HUDEP-2 (cell line): ENCODE data around the gene BARX1.

Source experiments
- DNase-seq, 76 experiments: peaks; one replicate each; lab custom pipeline; 2025; ENCODE audit not compliant: unreplicated experiment in 76 of 76; lab: John Stamatoyannopoulos, UW

Gene BARX1

DNA sequence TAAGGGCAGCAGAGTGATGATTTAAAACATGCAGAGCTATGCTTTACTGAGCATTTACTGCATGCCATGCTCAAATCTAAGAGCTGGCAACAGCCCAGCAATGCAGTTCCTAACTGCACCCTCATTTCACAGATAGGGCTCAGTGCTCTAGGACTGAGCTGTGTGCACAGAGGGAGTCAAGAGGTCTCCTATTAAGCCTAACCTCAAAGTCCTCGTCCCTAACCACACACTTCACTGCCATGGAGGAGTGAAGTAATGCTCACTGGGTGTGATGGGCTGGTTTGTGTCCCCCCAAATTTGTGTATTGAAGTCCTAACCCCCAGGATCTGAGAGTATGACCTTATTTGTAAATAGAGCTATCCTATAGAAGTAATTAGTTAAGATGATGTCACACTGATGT, 25.9 kb downstream of the BARX1 start:
- no peak for DNase-seq

DNA sequence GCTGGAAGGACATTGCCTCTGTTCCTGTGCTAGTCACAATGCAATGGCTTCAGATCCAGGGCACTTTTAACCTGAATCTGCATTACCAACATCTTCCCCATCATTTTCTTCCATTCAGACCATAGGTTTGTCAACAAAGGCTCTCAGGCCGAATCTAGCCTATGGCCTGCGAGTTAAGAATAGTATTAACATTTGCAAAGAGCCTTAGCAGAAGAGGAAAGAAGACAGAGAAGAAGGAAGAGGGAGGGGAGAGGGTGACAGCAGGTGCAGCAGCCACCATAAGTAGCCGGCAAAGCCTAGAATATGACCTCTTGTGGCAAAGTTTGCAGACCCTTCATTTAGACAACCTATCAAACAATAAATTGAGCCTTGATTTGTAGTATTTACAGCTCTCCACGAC, 32.6 kb downstream of the BARX1 start:
- no peak for DNase-seq

DNA sequence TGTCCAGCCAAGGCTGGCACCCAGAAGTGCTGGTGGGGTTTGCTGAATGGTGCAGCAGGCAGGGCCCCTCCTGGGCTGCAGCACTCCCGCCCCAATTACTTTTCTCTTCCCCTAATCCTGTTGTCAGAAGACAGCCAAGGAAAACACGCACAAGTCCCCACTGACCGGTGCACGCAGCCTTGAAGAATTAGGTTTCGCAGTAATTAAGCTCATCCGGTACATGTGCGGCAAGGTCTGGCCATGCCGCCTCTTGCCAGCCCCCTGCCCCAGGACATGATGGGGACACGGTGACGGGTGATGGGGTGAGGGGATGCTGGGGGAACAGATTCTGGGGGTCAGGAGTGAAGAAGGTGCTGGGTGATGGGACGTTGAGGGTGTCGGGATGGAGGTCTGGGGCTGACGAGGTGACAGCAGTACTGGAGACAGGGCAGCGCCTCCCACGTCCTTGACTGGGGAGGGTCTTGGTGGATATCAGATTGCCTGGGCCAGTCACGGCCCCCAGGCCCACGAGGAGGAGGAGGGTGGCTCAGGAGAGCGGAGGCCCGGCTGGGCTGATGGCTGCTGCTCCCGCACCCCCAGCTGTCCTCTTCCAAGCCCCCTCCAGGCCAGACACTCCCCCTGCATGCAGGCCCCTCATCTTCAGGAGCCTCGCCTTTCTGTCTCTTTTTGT, 34.9 kb downstream of the BARX1 start:
- DNase-seq, result no peak

- DNase-seq, result no peak
These were observed 37.1 kb downstream of the BARX1 start for GRCh38 chr9:93918061-93918460.

DNA sequence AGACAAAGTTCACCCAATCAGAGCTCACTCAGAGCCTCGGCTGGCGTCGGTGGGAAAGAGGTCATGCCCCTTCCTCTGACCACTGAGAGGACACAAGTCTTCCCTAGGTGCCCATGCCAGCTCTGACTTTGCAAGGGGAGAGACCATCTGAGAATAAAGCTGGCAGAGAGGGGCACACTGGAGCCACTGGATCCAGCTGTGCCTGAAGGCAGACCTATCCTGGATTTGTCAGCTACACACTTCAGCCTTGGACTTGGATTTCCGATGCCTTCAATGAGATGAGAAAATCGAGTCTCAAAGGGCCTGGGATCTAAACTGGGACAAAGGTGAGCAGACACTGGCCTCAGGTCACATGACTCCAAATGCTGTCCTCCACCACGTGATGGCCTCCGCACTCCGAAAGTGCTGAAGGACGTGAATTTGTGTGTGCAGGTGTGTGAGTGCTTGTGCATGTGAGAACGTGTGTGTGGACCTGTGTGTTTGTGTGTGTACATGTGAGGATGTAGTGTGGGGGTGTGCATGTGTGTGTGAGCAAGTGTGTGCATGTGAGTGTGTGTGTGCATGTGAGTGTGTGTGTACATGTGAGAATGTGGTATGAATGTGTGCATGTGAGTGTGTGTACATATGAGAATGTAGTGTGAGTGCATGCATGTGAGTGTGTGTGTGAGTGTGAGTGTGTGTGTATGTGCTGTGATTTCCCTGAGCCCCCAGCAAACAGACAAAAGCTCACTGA, 37.9 kb downstream of the BARX1 start:
- no peak for DNase-seq

GRCh38 chr9:93916358-93916757, 38.8 kb downstream of the BARX1 start:
- DNase-seq, result no peak

DNA sequence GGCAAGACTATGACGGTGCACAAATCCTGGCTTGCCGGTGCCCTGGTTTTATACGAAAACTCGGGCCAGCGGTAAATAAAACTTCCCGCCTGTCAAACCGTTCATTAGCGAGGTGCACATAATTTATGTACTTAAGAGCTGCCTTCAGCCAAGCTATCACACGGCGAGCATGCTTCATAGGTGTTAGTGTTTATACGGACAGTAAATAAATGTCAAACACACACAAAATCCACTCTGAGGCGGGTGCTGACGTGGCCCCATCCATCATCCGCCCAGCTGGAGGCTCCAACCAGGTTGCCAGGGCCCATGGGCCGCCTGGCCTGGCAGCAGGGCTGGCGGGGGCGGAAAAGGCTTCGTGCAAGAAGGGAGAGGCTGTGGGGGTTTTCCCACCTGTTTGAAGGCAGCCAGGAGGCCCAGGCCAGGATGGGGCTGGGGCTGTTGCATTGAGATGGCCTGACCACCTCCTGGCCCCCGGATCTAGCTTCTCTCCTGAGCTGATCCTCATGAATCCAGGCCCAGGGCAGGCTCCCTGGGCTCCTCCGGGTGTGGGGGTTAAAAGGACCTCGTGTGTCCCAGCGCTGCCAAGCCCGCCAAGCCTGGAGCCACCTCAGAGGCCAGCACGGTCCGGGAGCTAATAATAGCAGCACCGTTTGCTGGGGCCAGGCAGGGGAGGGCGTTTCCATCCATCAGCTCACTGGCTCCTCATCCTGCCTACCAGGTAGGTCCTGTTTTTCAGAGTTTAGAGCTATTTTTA, 43.2 kb downstream of the BARX1 start:
- DNase-seq, result no peak

- no peak for DNase-seq
These were observed 43.9 kb downstream of the BARX1 start for GRCh38 chr9:93911136-93911745.

GRCh38 chr9:93910598-93910997, 44.6 kb downstream of the BARX1 start:
- no peak for DNase-seq

DNA sequence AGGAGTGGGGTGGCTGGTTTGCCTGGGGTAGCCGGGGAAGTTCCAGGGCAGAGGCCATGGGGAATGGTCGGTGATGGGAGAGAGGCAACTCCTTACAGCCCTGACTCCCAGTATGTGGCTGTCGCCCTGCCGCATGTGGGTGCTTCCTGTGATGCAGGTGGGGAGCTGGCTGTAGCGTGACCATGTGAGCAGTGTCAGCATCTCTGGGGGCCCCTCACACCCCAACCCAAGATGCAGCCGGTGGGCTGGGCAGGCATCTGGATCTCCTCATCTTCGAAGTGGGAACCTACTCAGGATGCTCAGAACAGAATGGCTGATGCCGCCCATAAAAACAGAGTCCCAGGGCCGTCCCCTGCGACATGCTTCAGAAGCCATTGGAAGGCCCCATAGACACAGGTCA, 45.0 kb downstream of the BARX1 start:
- no peak for DNase-seq

GRCh38 chr9:93909242-93909616, 45.9 kb downstream of the BARX1 start:
- DNase-seq, result no peak

- DNase-seq, result no peak
These were observed 46.4 kb downstream of the BARX1 start for GRCh38 chr9:93908591-93909241.

DNA sequence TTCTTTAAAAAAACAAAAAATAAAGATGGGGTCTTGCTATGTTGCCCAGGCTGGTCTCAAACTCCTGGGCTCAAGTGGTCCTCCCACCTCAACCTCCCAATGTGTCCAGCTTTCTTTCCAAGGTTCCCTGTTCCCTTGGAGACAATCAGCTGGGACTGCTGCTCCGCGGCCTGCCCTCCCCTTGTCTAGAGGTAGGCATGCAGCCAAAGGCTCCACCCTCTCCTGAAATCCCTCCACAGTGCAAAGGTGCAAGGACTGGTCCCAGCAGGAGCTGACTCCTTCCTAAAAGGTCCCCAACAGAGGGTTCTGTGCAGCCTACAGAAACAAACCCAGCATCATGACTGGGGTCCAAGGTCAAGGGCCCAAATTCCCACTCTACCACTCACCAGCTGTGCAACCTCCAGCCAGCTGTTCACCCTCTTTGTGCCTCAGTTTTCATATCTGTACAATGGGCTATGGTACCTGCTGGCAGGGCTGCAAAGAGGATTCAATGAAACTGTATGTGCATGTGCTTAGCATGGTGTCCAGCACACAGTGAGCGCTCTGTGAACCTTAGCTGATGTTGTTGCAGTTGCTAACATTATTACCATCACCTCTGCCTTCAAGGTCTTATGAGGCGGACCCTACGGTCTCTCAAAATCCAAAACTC, 47.5 kb downstream of the BARX1 start:
- no peak for DNase-seq

DNA sequence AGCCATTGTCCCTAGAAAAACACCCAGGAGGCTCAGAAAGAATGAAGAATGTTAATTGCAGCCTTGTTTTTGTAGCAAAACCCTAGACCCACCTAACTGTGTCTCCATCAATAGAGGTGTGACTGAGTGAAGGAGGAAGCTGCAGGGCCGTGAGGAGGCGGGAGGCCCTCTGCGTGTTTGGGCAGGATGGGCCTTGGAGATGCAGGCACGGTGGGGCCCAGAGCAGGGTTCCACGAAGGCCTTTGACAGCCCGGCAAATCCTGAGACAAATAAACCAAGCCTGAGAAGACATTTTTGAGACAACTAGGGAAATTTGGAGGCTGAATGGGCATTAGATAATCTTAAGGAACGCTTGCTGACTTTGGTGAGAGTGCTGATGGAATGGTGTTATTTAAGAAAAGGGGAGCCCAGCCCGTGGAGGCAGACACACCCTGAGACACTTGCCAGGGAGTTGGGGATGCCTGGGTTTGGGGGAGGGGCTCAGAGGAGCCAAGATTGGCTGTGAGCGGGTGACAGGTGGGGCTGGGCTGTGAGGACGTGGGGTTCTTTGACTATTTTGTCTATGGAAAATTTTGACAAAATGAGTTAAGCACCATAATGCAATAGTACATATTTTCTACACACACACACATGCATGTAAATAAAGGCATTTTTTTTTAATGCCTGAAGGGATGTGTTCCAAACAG, 48.8 kb downstream of the BARX1 start:
- no peak for DNase-seq

DNA sequence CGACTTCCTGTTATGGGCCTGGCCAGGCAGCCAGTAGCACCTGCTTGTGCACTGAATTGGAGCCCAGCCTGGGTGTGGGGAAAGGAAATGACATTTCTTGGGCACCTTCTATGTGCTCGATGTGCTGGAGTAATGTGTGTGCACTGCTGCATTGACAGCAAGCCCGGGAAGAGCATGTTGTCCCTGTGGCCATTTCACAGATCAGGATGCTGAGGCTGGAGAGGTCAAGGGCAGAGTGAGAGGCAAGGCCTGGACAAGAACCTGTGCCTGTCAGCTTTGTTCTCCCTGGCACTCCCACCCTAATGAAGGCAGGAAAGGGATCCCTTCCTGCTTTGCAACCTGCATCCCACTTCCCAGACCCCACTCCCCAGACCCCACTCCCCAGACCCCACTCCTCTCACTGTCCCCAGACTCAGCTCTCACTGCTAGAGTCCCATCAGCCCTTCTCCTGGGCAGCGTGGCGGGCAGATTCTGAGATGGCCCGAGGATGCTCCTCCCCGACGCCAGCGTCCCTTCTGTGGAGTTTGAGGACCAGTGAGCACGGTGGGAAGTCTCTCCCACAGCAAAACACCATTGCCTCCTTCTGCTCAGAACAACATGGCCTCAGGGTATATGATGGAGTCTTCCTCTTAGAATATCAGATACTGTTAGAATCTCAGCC, 49.6 kb downstream of the BARX1 start:
- no peak for DNase-seq

DNA sequence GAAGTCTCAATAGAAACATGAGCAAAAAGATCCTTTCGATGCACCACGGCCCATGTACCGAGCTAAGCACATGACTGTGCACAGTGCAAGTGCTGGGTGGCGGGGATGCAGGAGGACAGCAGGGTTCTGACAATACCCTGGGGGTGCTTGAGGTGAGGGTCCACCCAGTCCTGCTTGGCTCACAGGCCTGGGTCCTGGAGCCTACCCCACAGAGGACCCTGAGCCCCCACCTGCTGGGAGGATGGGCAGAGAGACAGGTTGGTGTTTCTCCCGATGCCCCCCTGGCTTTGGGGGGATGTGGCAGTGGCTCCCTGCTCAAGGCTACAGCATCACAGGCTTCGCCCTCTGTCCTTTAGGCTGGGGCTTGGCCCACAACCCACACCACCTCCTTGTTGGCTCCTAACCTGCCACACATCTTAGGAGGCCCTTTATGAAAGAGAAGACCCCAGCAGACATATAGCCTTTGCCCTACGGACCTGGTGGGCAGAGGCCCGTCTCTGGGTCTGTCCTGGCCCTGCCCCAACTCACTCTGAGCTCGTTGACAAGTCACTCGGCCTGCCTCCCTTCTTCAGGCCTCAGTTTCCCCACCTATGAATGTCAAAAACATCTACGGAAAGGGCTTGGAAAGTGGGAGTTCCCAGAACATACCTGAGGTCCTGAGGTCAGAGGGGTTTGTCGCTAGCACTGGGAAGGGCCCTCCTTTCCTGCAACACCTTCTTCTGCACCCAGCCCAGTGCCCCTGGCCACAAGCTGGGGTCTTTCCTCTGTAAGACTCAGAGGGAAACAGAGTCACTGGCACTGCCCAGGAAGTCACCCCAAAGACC, 50.3 kb downstream of the BARX1 start:
- DNase-seq, result no peak

GRCh38 chr9:93903886-93904648, 51.1 kb downstream of the BARX1 start:
- no peak for DNase-seq
